ENCODE measurements around the gene SHISA5.
"Not testable (repeated sequence)": the region's sequence is repeated elsewhere in the genome, so short reads cannot be mapped to it uniquely, and the experiment has no call there.

SHISA5 gene

GRCh38 chr3:48463703-48464102 lies 40.3 kb downstream of the SHISA5 start:
- H2AFZ ChIP-seq (ENCODE audit: low read depth, low read length): no peak overlapping the region
- peaks cover 59% of the 10 kb centered on the region for H3K36me3 ChIP-seq (replicated peaks; ENCODE audit: low read depth, low read length)
- no peak overlapping the region for H3K4me3 ChIP-seq (ENCODE audit: low read length)
- no peak overlapping the region for H3K4me2 ChIP-seq (ENCODE audit: low read length)
- no peaks in the 10 kb centered on the region for H4K20me1 ChIP-seq (ENCODE audit: insufficient read depth, low read length)
- H3K9me3 ChIP-seq (ENCODE audit: insufficient read depth, low read length): no peaks in the 10 kb centered on the region
- no peaks in the 10 kb centered on the region for H3K27me3 ChIP-seq (ENCODE audit: low read depth, low read length)
- TF ChIP-seq EZH2phosphoT487 (IDR thresholded peaks at IDR 0.05; ENCODE audit: low read depth): no peak
- TF ChIP-seq, protein P1, sequence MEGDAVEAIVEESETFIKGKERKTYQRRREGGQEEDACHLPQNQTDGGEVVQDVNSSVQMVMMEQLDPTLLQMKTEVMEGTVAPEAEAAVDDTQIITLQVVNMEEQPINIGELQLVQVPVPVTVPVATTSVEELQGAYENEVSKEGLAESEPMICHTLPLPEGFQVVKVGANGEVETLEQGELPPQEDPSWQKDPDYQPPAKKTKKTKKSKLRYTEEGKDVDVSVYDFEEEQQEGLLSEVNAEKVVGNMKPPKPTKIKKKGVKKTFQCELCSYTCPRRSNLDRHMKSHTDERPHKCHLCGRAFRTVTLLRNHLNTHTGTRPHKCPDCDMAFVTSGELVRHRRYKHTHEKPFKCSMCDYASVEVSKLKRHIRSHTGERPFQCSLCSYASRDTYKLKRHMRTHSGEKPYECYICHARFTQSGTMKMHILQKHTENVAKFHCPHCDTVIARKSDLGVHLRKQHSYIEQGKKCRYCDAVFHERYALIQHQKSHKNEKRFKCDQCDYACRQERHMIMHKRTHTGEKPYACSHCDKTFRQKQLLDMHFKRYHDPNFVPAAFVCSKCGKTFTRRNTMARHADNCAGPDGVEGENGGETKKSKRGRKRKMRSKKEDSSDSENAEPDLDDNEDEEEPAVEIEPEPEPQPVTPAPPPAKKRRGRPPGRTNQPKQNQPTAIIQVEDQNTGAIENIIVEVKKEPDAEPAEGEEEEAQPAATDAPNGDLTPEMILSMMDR (IDR thresholded peaks at IDR 0.05; ENCODE audit: low read depth, low read length): no peak
- H3K27ac ChIP-seq (ENCODE audit: low read length): no peak overlapping the region
- peaks cover 18% of the 10 kb centered on the region for H3K4me1 ChIP-seq (ENCODE audit: low read length)
- H3K9ac ChIP-seq (ENCODE audit: low read length): no peak overlapping the region
- H3K79me2 ChIP-seq (ENCODE audit: low read length): peaks cover 26% of the 10 kb centered on the region

- not testable (repeated sequence) for H3K4me1 ChIP-seq (ENCODE audit: low read length); H3K9me3 ChIP-seq (ENCODE audit: insufficient read depth, low read length); H3K4me2 ChIP-seq (ENCODE audit: low read length); H4K20me1 ChIP-seq (ENCODE audit: insufficient read depth, low read length); H3K9ac ChIP-seq (ENCODE audit: low read length); H2AFZ ChIP-seq (ENCODE audit: low read depth, low read length); H3K4me3 ChIP-seq (ENCODE audit: low read length); H3K27ac ChIP-seq (ENCODE audit: low read length); H3K27me3 ChIP-seq (ENCODE audit: low read depth, low read length); H3K79me2 ChIP-seq (ENCODE audit: low read length)
- peaks cover 49% of the 10 kb centered on the region for H3K36me3 ChIP-seq (replicated peaks; ENCODE audit: low read depth, low read length)
These were observed 42.2 kb downstream of the SHISA5 start for GRCh38 chr3:48461767-48462166.

- H3K4me1 ChIP-seq (ENCODE audit: low read length): peaks cover 3% of the 10 kb centered on the region
- H3K36me3 ChIP-seq (replicated peaks; ENCODE audit: low read depth, low read length): peaks cover 46% of the 10 kb centered on the region
- H3K79me2 ChIP-seq (ENCODE audit: low read length): no peaks in the 10 kb centered on the region
- H4K20me1 ChIP-seq (ENCODE audit: insufficient read depth, low read length): no peaks in the 10 kb centered on the region
- H3K4me3 ChIP-seq (ENCODE audit: low read length): no peak overlapping the region
- no peak overlapping the region for H3K9ac ChIP-seq (ENCODE audit: low read length)
- no peak overlapping the region for H2AFZ ChIP-seq (ENCODE audit: low read depth, low read length)
- no peaks in the 10 kb centered on the region for H3K27me3 ChIP-seq (ENCODE audit: low read depth, low read length)
- no peak overlapping the region for H3K27ac ChIP-seq (ENCODE audit: low read length)
- TF ChIP-seq EZH2phosphoT487 (IDR thresholded peaks at IDR 0.05; ENCODE audit: low read depth): no peak
- TF ChIP-seq, protein P1 (IDR thresholded peaks at IDR 0.05; ENCODE audit: low read depth, low read length): no peak
- H3K4me2 ChIP-seq (ENCODE audit: low read length): no peak overlapping the region
- H3K9me3 ChIP-seq (ENCODE audit: insufficient read depth, low read length): no peaks in the 10 kb centered on the region
These were observed 43.5 kb downstream of the SHISA5 start for GRCh38 chr3:48460517-48460902.

DNA sequence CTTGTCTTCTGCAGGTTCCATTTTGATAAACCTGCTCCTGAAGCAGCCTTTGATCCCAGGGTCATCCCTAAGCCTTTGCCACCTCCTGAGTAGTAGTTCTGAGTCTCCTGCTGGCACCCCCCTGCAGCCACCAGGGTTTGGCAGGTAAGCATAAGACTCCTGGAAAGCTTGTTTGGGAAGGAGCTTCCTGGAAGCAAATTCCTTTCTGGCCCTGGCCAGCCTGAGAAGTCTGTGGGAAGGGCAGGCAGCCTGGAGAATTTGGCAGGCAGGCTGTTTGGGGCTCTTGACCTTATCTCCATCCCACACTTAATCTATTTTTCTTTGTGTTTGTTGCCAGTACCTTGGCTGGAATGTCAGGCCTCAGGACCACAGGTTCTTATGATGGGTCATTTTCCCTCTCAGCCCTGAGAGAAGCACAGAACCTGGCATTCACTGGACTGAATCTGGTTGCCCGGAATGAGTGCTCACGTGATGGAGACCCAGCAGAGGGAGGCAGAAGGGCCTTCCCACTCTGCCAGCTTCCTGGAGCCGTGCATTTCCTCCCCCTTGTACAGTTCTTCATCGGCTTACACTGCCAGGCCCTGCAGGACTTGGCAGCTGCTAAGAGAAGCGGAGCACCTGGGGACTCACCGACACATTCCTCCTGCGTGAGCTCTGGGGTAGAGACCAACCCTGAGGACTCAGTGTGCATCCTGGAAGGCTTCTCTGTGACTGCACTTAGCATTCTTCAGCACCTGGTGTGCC lies 44.0 kb downstream of the SHISA5 start:
- H3K27me3 ChIP-seq (ENCODE audit: low read depth, low read length): no peaks in the 10 kb centered on the region
- H3K4me2 ChIP-seq (ENCODE audit: low read length): no peak overlapping the region
- peaks cover 46% of the 10 kb centered on the region for H3K36me3 ChIP-seq (replicated peaks; ENCODE audit: low read depth, low read length)
- H3K79me2 ChIP-seq (ENCODE audit: low read length): no peaks in the 10 kb centered on the region
- no peaks in the 10 kb centered on the region for H3K4me1 ChIP-seq (ENCODE audit: low read length)
- no peak overlapping the region for H3K4me3 ChIP-seq (ENCODE audit: low read length)
- no peak overlapping the region for H2AFZ ChIP-seq (ENCODE audit: low read depth, low read length)
- no peak overlapping the region for H3K9ac ChIP-seq (ENCODE audit: low read length)
- H3K27ac ChIP-seq (ENCODE audit: low read length): no peak overlapping the region
- no peaks in the 10 kb centered on the region for H4K20me1 ChIP-seq (ENCODE audit: insufficient read depth, low read length)
- no peaks in the 10 kb centered on the region for H3K9me3 ChIP-seq (ENCODE audit: insufficient read depth, low read length)
- TF ChIP-seq EZH2phosphoT487 (IDR thresholded peaks at IDR 0.05; ENCODE audit: low read depth): no peak
- TF ChIP-seq, protein P1 (IDR thresholded peaks at IDR 0.05; ENCODE audit: low read depth, low read length): no peak
